A673 (cell line): ENCODE results near the gene PRLR. TPM values are rescaled to one million over a fixed set of nuclear protein-coding genes. Genes with fewer than 3 reads are reported as not detected.
"Not testable (repeated sequence)": the region's sequence is repeated elsewhere in the genome, so short reads cannot be mapped to it uniquely, and the experiment has no call there.

Source experiments
- BruUV-seq: library from RNA; stranded (reverse); fragments of 400-500 nt; replicated peaks from 2 replicates; lab custom pipeline; 2021; lab: Mats Ljungman, UMichigan
- CTCF ChIA-PET: fragments of 300-600 bp; sonication (Branson Sonifier 250); formaldehyde crosslinking; loops from one replicate; lab custom pipeline; 2022; ENCODE audit warnings: antibody characterized with exemption; lab: Charles Lee
- POLR2A ChIA-PET: fragments of 300-600 bp; sonication (Branson Sonifier 250); formaldehyde crosslinking; loops from one replicate; lab custom pipeline; 2022; ENCODE audit warnings: antibody characterized with exemption; ENCODE audit not compliant: low non-redundant PET; lab: Charles Lee
- DNase-seq: peaks from one replicate; pipeline ENCODE4 v3.0.0-alpha.2; 2015; ENCODE audit warnings: low spot score
- H3K27ac ChIP-seq: fragments of 200-600 bp; sonication (generic); 2 replicates; pipeline ENCODE4 v1.5.1; 2016; ENCODE audit warnings: mixed run types, low read depth, mild to moderate bottlenecking, mixed read lengths, antibody characterized with exemption, low read length; ENCODE audit not compliant: poor library complexity, severe bottlenecking
- H3K27me3 ChIP-seq: fragments of 200-600 bp; sonication (generic); replicated peaks from 2 replicates; pipeline ENCODE4 v1.6.1; 2017; ENCODE audit warnings: mixed run types, low read depth, mild to moderate bottlenecking, mixed read lengths, antibody characterized with exemption, low read length; ENCODE audit not compliant: insufficient read depth, poor library complexity
- H3K36me3 ChIP-seq: fragments of 200-600 bp; sonication (generic); 2 replicates; pipeline ENCODE4 v1.6.1; 2016; ENCODE audit warnings: mixed run types, mild to moderate bottlenecking, mixed read lengths, antibody characterized with exemption, low read length; ENCODE audit not compliant: insufficient read depth, poor library complexity, severe bottlenecking
- H3K4me1 ChIP-seq: fragments of 200-600 bp; sonication (generic); 2 replicates; pipeline ENCODE4 v1.6.1; 2017; ENCODE audit warnings: mixed run types, mild to moderate bottlenecking, mixed read lengths, antibody characterized with exemption, low read length; ENCODE audit not compliant: insufficient read depth, poor library complexity, severe bottlenecking
- H3K4me3 ChIP-seq: fragments of 200-600 bp; sonication (generic); 2 replicates; pipeline ENCODE4 v1.5.1; 2016; ENCODE audit warnings: low read depth, mixed run types, mild to moderate bottlenecking, mixed read lengths, low read length; ENCODE audit not compliant: poor library complexity, severe bottlenecking
- H3K9me3 ChIP-seq: fragments of 200-600 bp; sonication (generic); 2 replicates; pipeline ENCODE4 v1.6.1; 2016; ENCODE audit warnings: mixed run types, low read depth, mild to moderate bottlenecking, mixed read lengths, antibody characterized with exemption, low read length; ENCODE audit not compliant: poor library complexity, severe bottlenecking
- CTCF ChIP-seq: fragments of 300-800, 200-600 bp; sonication (generic); conservative IDR thresholded peaks from 2 replicates; pipeline ENCODE4 v1.5.1; 2017; ENCODE audit warnings: low read depth, mild to moderate bottlenecking, antibody characterized with exemption, low read length, moderate library complexity, mixed read lengths
- EZH2 ChIP-seq: fragments of 200-600 bp; sonication (generic); IDR thresholded peaks from 2 replicates; pipeline ENCODE4 v1.6.1; 2017; ENCODE audit warnings: borderline replicate concordance, low read depth, mild to moderate bottlenecking, mixed read lengths, antibody characterized with exemption, low read length; ENCODE audit not compliant: poor library complexity, severe bottlenecking
- intact Hi-C: fragments of 100-400 bp; cut with micrococcal nuclease; formaldehyde crosslinking; loops from one replicate; pipeline ENCODE4 v1.10.0; 2022; ENCODE audit not compliant: unreplicated experiment
- total RNA-seq: library from RNA; stranded (reverse); gene quantifications from 2 replicates; pipeline ENCODE4 v1.2.3, GENCODE V29; 2021

PRLR gene
- total RNA-seq, 1 experiment from 2014 or later = not detected

DNA sequence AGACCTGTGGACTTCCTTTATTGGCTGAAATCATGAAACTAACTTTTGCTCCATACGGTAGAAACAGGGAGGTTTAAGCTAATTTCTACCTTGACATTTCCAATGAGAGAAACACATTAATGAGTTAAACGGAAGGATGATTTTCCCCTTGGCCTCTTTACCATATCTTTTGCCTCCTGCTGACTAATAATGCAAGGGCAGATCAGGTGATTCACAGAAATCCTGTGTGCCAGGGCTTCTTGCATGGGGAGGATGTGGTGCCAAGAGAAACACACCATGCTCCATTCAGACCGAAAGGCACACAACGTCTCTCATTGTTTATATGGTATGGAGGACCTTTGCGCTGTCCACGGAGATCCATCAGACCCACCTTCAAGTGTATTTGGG lies 17.4 kb upstream of the PRLR start:
- intact Hi-C loops = no loop called here
- H3K4me1 ChIP-seq = no peaks in the 10 kb centered on the region
- no peaks in the 10 kb centered on the region for H3K36me3 ChIP-seq
- DNase-seq = no peak
- H3K9me3 ChIP-seq = no peaks in the 10 kb centered on the region
- BruUV-seq = no TSS peak
- ChIA-PET POLR2A (no interaction called here), CTCF (no interaction called here)
- TF ChIP-seq CTCF (no peak), EZH2 (no peak)
- no peaks in the 10 kb centered on the region for H3K27me3 ChIP-seq
- H3K27ac ChIP-seq = no peak overlapping the region
- H3K4me3 ChIP-seq = no peak overlapping the region

DNA sequence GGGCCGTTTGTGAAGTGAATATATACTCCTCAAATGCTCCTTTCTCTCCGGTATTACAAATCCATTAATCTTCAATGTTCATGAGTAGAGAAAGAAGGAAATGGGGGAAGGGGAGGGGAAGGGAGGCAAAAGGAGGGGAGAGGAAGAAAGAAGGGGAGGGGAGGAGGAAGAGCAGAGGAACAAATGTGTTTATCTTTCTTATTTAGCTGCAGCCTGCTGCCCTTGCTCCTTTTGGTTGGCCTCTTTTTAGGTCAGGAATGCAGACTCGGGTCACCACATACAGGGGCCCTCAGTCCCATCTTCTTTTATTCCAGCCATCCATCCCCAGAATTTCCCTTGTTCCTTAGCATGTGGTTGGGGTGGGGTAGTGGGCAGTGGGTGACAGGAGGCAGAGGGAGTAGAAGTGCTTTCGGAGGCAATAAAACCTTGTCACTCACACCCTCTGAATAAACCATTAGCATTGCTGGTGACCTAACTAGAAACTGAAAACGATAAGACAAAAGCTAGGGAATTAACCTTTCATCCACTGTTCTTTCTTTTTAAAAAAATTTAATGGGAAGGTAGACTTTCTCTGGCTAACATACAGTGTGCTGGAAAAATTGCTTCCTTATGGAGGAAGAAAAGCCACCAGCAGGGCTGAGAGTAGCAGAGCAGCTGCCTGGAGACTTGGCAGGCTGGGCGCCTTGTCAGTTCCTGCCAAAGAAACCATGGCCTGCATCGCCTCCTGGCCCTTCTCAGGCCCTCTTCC lies 16.8 kb upstream of the PRLR start:
- BruUV-seq = no TSS peak
- POLR2A ChIA-PET = no interaction called here

DNA sequence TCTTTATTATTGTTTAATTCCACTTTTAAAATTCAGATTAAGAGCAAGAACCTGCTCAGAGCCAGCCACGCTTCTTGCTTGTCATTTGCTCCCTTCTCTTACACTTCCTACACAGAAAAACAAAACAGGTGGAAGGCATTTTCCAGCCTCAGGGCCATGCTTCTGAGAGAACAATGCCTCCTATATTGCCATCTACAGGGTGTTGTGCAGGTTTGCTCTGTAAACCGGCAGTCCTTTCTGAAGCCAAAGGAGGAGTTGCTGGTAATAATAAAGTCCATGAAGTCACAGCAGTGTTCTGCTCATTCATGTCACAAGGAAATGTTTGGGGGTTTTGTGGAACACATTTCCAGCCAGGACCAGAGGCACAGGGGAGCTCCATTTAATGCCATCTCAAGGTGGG lies 16.1 kb upstream of the PRLR start:
- CTCF ChIA-PET = no interaction called here
- no peak for TF ChIP-seq CTCF
- no peak for TF ChIP-seq EZH2
- POLR2A ChIA-PET = no interaction called here

More for the DNA sequence above, 16.8 kb upstream of the PRLR start:
- no peaks in the 10 kb centered on the region for H3K27me3 ChIP-seq
- TF ChIP-seq CTCF = no peak
- TF ChIP-seq EZH2 = no peak
- H3K4me3 ChIP-seq = no peak overlapping the region
- CTCF ChIA-PET = no interaction called here
- no peaks in the 10 kb centered on the region for H3K36me3 ChIP-seq
- DNase-seq = no peak
- intact Hi-C loops = no loop called here
- no peaks in the 10 kb centered on the region for H3K4me1 ChIP-seq
- H3K9me3 ChIP-seq = no peaks in the 10 kb centered on the region
- H3K27ac ChIP-seq = no peak overlapping the region

GRCh38 chr5:35245371-35245770 lies 15.1 kb upstream of the PRLR start:
- H3K9me3 ChIP-seq, H3K4me1 ChIP-seq, H3K36me3 ChIP-seq, CTCF ChIA-PET, H3K27ac ChIP-seq, intact Hi-C loops, H3K4me3 ChIP-seq, POLR2A ChIA-PET, H3K27me3 ChIP-seq, BruUV-seq, DNase-seq: not testable (repeated sequence)

More for the DNA sequence above, 16.1 kb upstream of the PRLR start:
- BruUV-seq = no TSS peak
- Histone ChIP-seq H3K27ac (no peak overlapping the region), H3K27me3 (no peaks in the 10 kb centered on the region), H3K4me3 (no peak overlapping the region), H3K9me3 (no peaks in the 10 kb centered on the region), H3K36me3 (no peaks in the 10 kb centered on the region), H3K4me1 (no peaks in the 10 kb centered on the region)
- intact Hi-C loops = no loop called here
- DNase-seq = no peak
